ENCODE data around the gene KCNIP1. TPM values are rescaled to one million over a fixed set of nuclear protein-coding genes. Genes with fewer than 3 reads are reported as not detected.

The KCNIP1 gene
- polyA plus RNA-seq, 1 of the 3 experiments (the other 2 are of a cell fraction), result 1.3 TPM

GRCh38 chr5:170739446-170739845, 235.6 kb downstream of the KCNIP1 start:
- no peak overlapping the region for H3K27ac ChIP-seq (ENCODE audit: low read depth in 2 of 2, low read length in 1 of 2)
- no peak for TF ChIP-seq EZH2phosphoT487 (IDR thresholded peaks at IDR 0.05; ENCODE audit: borderline replicate concordance, low read depth)
- no peak for TF ChIP-seq RXRA (IDR thresholded peaks at IDR 0.05; ENCODE audit: borderline replicate concordance, low read depth)
- no peak for TF ChIP-seq SMC3 (IDR thresholded peaks at IDR 0.05; ENCODE audit: low read depth, low read length)
- no peak for TF ChIP-seq MAX (IDR thresholded peaks at IDR 0.05; ENCODE audit: low read depth)
- TF ChIP-seq TCF12 (IDR thresholded peaks at IDR 0.05), result no peak
- TF ChIP-seq MEF2A (IDR thresholded peaks at IDR 0.05; ENCODE audit: borderline replicate concordance, low read depth), result no peak
- no peak for TF ChIP-seq FOXM1 (IDR thresholded peaks at IDR 0.05; ENCODE audit: low read depth)
- no peaks in the 10 kb centered on the region for H3K36me3 ChIP-seq (replicated peaks in 1 of 2; ENCODE audit: control insufficient read depth in 1 of 2, insufficient read depth in 2 of 2, low read length in 1 of 2)
- H4K20me1 ChIP-seq (ENCODE audit: insufficient read depth), result no peaks in the 10 kb centered on the region
- ChIA-PET POLR2A (no interaction called here), CTCF (interaction anchor here (1.0 to 14.2 kb wide), 2 partner anchors 50 to 101 kb away, joined by 5 to 511 read pairs; partner anchors contain the start of gene GABRP)
- H3K4me3 ChIP-seq (ENCODE audit: low read depth in 2 of 2, low read length in 1 of 2), result no peak overlapping the region
- 70% methylated on average over 4 of the region's 4 CpGs for WGBS (ENCODE audit: low lambda C conversion rate)
- no peak for DNase-seq
- H3K4me2 ChIP-seq, result no peak overlapping the region
- H3K79me2 ChIP-seq (ENCODE audit: insufficient read depth), result no peaks in the 10 kb centered on the region
- H3K4me1 ChIP-seq (ENCODE audit: control insufficient read depth in 1 of 2, insufficient read depth in 2 of 2, low read depth in 1 of 2, low read length in 1 of 2), result peaks cover 0 to 7% of the 10 kb centered on the region in 2 experiments; a peak in 1 of 4 replicates
- H3F3A ChIP-seq (replicated peaks; ENCODE audit: insufficient read depth), result no peaks in the 10 kb centered on the region
- no peaks in the 10 kb centered on the region for H3K27me3 ChIP-seq (ENCODE audit: insufficient read depth)
- no peak overlapping the region for H3K9ac ChIP-seq
- no peaks in the 10 kb centered on the region for H3K9me3 ChIP-seq
- no peak overlapping the region for H2AFZ ChIP-seq (ENCODE audit: low read depth)
- no peaks in the 10 kb centered on the region for H3K9me2 ChIP-seq

- no peak for TF ChIP-seq POLR2AphosphoS5 (IDR thresholded peaks at IDR 0.05; ENCODE audit: low read depth, low read length)
- no peak for TF ChIP-seq RFX5 (IDR thresholded peaks at IDR 0.05; ENCODE audit: low read length)
- TF ChIP-seq CHD2 (IDR thresholded peaks at IDR 0.05; ENCODE audit: low read length, partially characterized antibody), result no peak
- H3K36me3 ChIP-seq (replicated peaks in 1 of 2; ENCODE audit: control insufficient read depth in 1 of 2, insufficient read depth in 2 of 2, low read length in 1 of 2), result no peaks in the 10 kb centered on the region
- no peak overlapping the region for H3K4me3 ChIP-seq (ENCODE audit: low read depth in 2 of 2, low read length in 1 of 2)
- no peak overlapping the region for H3K4me2 ChIP-seq
- no peak for DNase-seq
- POLR2A ChIA-PET, result interaction anchor here (0.6 kb wide), 1 partner anchor 1192 kb away, joined by 5 read pairs; no protein-coding TSS in a partner anchor
- no peaks in the 10 kb centered on the region for H3K9me2 ChIP-seq
- H3K9ac ChIP-seq, result no peak overlapping the region
- H3K9me3 ChIP-seq, result no peaks in the 10 kb centered on the region
- no peaks in the 10 kb centered on the region for H3F3A ChIP-seq (replicated peaks; ENCODE audit: insufficient read depth)
- H2AFZ ChIP-seq (ENCODE audit: low read depth), result no peak overlapping the region
- no peaks in the 10 kb centered on the region for H3K79me2 ChIP-seq (ENCODE audit: insufficient read depth)
- peaks cover 0 to 17% of the 10 kb centered on the region in 2 experiments; a peak in 1 of 4 replicates for H3K4me1 ChIP-seq (ENCODE audit: control insufficient read depth in 1 of 2, insufficient read depth in 2 of 2, low read depth in 1 of 2, low read length in 1 of 2)
- CTCF ChIA-PET, result interaction anchor here (0.7 to 14.2 kb wide), 3 partner anchors 49 to 599 kb away, joined by 3 to 511 read pairs (median 3); partner anchors contain the start of gene GABRP
- H4K20me1 ChIP-seq (ENCODE audit: insufficient read depth), result no peaks in the 10 kb centered on the region
- no peak overlapping the region for H3K27ac ChIP-seq (ENCODE audit: low read depth in 2 of 2, low read length in 1 of 2)
- WGBS (ENCODE audit: low lambda C conversion rate), result 60% methylated on average over 3 of the region's 3 CpGs
- H3K27me3 ChIP-seq (ENCODE audit: insufficient read depth), result no peaks in the 10 kb centered on the region
Measured at GRCh38 chr5:170740551-170741205, 236.9 kb downstream of the KCNIP1 start.

DNA sequence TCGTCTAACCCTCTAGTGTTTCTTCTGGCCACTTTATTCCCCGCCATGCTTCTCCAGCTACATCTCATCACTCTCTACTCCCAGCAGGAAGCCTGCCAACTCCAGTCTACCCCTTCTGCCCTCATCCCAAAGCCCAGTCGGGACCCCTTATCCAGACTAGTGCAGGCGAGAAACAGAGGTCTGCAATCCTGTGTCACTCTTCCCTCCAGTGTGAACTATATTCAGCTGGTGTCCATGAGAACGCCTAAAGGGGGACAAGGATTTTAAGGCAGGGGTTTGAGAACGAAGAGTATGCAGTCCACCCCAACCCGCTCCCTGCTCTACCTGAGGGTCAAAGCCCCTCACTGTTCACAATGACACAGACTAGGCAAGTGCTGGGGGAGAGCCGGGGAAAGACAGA, 238.0 kb downstream of the KCNIP1 start:
- no peaks in the 10 kb centered on the region for H3K36me3 ChIP-seq (replicated peaks in 1 of 2; ENCODE audit: control insufficient read depth in 1 of 2, insufficient read depth in 2 of 2, low read length in 1 of 2)
- H3K79me2 ChIP-seq (ENCODE audit: insufficient read depth), result no peaks in the 10 kb centered on the region
- H4K20me1 ChIP-seq (ENCODE audit: insufficient read depth), result no peaks in the 10 kb centered on the region
- no peaks in the 10 kb centered on the region for H3K9me3 ChIP-seq
- 55% methylated on average over 8 of the region's 8 CpGs for WGBS (ENCODE audit: low lambda C conversion rate)
- H3K4me2 ChIP-seq, result no peak overlapping the region
- TF ChIP-seq POLR2AphosphoS5 (IDR thresholded peaks at IDR 0.05; ENCODE audit: low read depth, low read length) (no peak), TEAD4 (IDR thresholded peaks at IDR 0.05; ENCODE audit: borderline replicate concordance, insufficient read depth) (no peak), GATA2 (CRISPR knock-in tag; IDR thresholded peaks at IDR 0.05) (no peak), SMC3 (IDR thresholded peaks at IDR 0.05; ENCODE audit: low read depth, low read length) (no peak), TCF12 (IDR thresholded peaks at IDR 0.05) (no peak), NRF1 (IDR thresholded peaks at IDR 0.05; ENCODE audit: low read depth, low read length) (no peak), FOSL2 (IDR thresholded peaks at IDR 0.05; ENCODE audit: borderline replicate concordance, low read depth) (no peak), MAX (IDR thresholded peaks at IDR 0.05; ENCODE audit: low read depth) (no peak), NFIC (IDR thresholded peaks at IDR 0.05; ENCODE audit: borderline replicate concordance) (no peak), GABPA (IDR thresholded peaks at IDR 0.05; ENCODE audit: low read depth) (no peak), TAF1 (IDR thresholded peaks at IDR 0.05; ENCODE audit: borderline replicate concordance, low read depth, low read length) (no peak)
- DNase-seq, result no peak
- H3K4me1 ChIP-seq (ENCODE audit: control insufficient read depth in 1 of 2, insufficient read depth in 2 of 2, low read depth in 1 of 2, low read length in 1 of 2), result peaks cover 0 to 28% of the 10 kb centered on the region in 2 experiments; a peak in 2 of 4 replicates
- H3F3A ChIP-seq (replicated peaks; ENCODE audit: insufficient read depth), result no peaks in the 10 kb centered on the region
- no peak overlapping the region for H3K9ac ChIP-seq
- ChIA-PET POLR2A (no interaction called here), CTCF (interaction anchor here (0.5 to 14.2 kb wide), 3 partner anchors 48 to 750 kb away, joined by 3 to 511 read pairs (median 3); partner anchors contain the start of gene GABRP)
- H2AFZ ChIP-seq (ENCODE audit: low read depth), result no peak overlapping the region
- H3K27ac ChIP-seq (ENCODE audit: low read depth in 2 of 2, low read length in 1 of 2), result no peak overlapping the region
- H3K27me3 ChIP-seq (ENCODE audit: insufficient read depth), result no peaks in the 10 kb centered on the region
- H3K4me3 ChIP-seq (ENCODE audit: low read depth in 2 of 2, low read length in 1 of 2), result no peak overlapping the region
- no peaks in the 10 kb centered on the region for H3K9me2 ChIP-seq

Measured in SK-N-SH (cell line).